ENCODE data around the gene NPIPB8. TPM values are rescaled to one million over a fixed set of nuclear protein-coding genes. Genes with fewer than 3 reads are reported as not detected.

Gene NPIPB8
- total and polyA plus RNA-seq, 2 of the 13 experiments (the other 11 are each of a cell fraction or from before 2014, with no cell fraction given) = 0.49 to 2.3 TPM

DNA sequence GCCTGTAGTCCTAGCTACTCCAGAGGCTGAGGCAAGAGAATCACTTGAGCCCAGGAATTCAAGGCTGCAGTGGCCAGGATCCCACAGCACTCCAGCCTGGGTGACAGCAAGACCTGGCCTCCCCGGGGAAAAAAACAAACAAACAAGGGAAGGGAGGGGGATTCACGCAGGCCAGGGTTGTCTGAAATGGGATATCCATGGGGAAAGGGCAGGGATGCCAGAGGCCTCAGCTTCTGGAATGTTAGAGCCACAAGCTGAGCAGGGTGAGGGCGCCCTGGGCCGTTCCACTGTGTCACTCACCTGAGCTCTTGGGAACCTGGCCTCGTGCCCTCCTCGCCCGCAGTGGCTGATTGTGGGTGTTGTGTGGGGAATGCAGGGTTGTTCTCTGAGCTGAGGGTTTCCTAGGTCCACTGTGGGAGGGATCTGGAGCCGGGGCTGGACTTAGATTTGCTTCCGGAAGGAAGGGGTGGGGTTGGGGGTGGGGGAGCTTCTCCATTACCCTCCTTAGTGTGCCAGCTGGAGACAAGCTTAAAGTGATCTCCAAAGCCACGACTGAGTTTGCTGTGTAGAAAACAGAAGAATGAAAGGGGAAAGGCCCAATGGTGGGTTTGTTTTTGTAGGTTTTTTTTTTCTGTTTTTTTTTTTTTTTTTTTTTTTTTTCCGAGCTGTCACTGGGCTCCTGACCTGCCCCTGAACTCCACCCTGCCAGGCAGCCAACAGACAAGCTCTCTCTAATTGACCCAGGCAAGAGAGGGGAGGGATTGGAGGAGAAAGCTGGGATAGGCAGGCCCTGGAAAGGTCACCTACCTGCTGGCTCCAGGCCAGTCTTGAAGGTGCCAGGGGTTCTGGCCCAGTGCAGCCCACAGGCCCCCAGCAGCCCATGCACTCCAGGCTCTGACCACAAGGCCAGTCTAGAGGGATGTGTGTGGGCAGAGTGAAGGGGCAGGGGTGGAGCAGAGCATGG lies 28.0 kb upstream of the NPIPB8 start, which contains the start of gene SULT1A1 (continued):
- peak; percentile 12 for TF ChIP-seq YY1 (IDR thresholded peaks at IDR 0.05; ENCODE audit: insufficient read depth, insufficient replicate concordance, low read depth, low read length)
- TF ChIP-seq NR1H2 (CRISPR knock-in tag; IDR thresholded peaks at IDR 0.05; ENCODE audit: borderline replicate concordance, low read depth) = peak; percentile 73; the same call in 1 of the 2 replicates
- TF ChIP-seq ZNF30 (CRISPR knock-in tag; IDR thresholded peaks at IDR 0.05) = no peak
- no peak for TF ChIP-seq ZNF563 (CRISPR knock-in tag; IDR thresholded peaks at IDR 0.05)
- TF ChIP-seq NR2F2 (IDR thresholded peaks at IDR 0.05; ENCODE audit: borderline replicate concordance, low read depth) = peak; percentile 14; the same call in 1 of the 2 replicates
- TF ChIP-seq ZNF891 (CRISPR knock-in tag; IDR thresholded peaks at IDR 0.05) = peak; percentile 71
- TF ChIP-seq, protein P1, sequence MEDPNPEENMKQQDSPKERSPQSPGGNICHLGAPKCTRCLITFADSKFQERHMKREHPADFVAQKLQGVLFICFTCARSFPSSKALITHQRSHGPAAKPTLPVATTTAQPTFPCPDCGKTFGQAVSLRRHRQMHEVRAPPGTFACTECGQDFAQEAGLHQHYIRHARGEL (CRISPR knock-in tag; IDR thresholded peaks at IDR 0.05) = no peak
- TF ChIP-seq, protein P2, sequence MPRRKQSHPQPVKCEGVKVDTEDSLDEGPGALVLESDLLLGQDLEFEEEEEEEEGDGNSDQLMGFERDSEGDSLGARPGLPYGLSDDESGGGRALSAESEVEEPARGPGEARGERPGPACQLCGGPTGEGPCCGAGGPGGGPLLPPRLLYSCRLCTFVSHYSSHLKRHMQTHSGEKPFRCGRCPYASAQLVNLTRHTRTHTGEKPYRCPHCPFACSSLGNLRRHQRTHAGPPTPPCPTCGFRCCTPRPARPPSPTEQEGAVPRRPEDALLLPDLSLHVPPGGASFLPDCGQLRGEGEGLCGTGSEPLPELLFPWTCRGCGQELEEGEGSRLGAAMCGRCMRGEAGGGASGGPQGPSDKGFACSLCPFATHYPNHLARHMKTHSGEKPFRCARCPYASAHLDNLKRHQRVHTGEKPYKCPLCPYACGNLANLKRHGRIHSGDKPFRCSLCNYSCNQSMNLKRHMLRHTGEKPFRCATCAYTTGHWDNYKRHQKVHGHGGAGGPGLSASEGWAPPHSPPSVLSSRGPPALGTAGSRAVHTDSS (CRISPR knock-in tag; conservative IDR thresholded peaks at IDR 0.05) = peak; percentile 11; the same call in 1 of the 2 replicates
- peak; percentile 90; the same call in 1 of the 2 replicates for TF ChIP-seq ZNF337 (CRISPR knock-in tag; IDR thresholded peaks at IDR 0.05; ENCODE audit: borderline replicate concordance, low read depth)
- TF ChIP-seq, protein P3, sequence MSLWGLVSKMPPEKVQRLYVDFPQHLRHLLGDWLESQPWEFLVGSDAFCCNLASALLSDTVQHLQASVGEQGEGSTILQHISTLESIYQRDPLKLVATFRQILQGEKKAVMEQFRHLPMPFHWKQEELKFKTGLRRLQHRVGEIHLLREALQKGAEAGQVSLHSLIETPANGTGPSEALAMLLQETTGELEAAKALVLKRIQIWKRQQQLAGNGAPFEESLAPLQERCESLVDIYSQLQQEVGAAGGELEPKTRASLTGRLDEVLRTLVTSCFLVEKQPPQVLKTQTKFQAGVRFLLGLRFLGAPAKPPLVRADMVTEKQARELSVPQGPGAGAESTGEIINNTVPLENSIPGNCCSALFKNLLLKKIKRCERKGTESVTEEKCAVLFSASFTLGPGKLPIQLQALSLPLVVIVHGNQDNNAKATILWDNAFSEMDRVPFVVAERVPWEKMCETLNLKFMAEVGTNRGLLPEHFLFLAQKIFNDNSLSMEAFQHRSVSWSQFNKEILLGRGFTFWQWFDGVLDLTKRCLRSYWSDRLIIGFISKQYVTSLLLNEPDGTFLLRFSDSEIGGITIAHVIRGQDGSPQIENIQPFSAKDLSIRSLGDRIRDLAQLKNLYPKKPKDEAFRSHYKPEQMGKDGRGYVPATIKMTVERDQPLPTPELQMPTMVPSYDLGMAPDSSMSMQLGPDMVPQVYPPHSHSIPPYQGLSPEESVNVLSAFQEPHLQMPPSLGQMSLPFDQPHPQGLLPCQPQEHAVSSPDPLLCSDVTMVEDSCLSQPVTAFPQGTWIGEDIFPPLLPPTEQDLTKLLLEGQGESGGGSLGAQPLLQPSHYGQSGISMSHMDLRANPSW (CRISPR knock-in tag; IDR thresholded peaks at IDR 0.05; ENCODE audit: borderline replicate concordance) = no peak
- TF ChIP-seq HDAC6 (IDR thresholded peaks at IDR 0.05; ENCODE audit: low read depth, low read length) = no peak
- no peak; the same call in 1 of the 2 replicates for TF ChIP-seq NAIF1 (CRISPR knock-in tag; IDR thresholded peaks at IDR 0.05; ENCODE audit: borderline replicate concordance)
- TF ChIP-seq ZNF570 (CRISPR knock-in tag; IDR thresholded peaks at IDR 0.05; ENCODE audit: borderline replicate concordance) = no peak
- TF ChIP-seq, protein P4, sequence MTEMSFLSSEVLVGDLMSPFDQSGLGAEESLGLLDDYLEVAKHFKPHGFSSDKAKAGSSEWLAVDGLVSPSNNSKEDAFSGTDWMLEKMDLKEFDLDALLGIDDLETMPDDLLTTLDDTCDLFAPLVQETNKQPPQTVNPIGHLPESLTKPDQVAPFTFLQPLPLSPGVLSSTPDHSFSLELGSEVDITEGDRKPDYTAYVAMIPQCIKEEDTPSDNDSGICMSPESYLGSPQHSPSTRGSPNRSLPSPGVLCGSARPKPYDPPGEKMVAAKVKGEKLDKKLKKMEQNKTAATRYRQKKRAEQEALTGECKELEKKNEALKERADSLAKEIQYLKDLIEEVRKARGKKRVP (CRISPR knock-in tag; IDR thresholded peaks at IDR 0.05) = 0 out of 4 replicates have a peak, but pooled peaks of 1 of the 2 experiments have one; percentile 54
- no peak for TF ChIP-seq ZNF552 (CRISPR knock-in tag; IDR thresholded peaks at IDR 0.05; ENCODE audit: borderline replicate concordance)
- no peak for TF ChIP-seq ZNF720 (CRISPR knock-in tag; IDR thresholded peaks at IDR 0.05)
- TF ChIP-seq CENPX (CRISPR knock-in tag; IDR thresholded peaks at IDR 0.05) = no peak
- no peak for TF ChIP-seq ZNF138 (CRISPR knock-in tag; IDR thresholded peaks at IDR 0.05; ENCODE audit: low read depth)
- no peak for TF ChIP-seq RBM22 (optimal IDR thresholded peaks at IDR 0.05; ENCODE audit: low read length)
- TF ChIP-seq ZNF543 (CRISPR knock-in tag; IDR thresholded peaks at IDR 0.05) = peak; percentile 45; the same call in 1 of the 2 replicates
- TF ChIP-seq, protein P5, sequence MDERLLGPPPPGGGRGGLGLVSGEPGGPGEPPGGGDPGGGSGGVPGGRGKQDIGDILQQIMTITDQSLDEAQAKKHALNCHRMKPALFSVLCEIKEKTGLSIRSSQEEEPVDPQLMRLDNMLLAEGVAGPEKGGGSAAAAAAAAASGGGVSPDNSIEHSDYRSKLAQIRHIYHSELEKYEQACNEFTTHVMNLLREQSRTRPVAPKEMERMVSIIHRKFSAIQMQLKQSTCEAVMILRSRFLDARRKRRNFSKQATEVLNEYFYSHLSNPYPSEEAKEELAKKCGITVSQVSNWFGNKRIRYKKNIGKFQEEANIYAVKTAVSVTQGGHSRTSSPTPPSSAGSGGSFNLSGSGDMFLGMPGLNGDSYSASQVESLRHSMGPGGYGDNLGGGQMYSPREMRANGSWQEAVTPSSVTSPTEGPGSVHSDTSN (CRISPR knock-in tag; IDR thresholded peaks at IDR 0.05) = peak; percentile 72; the same call in 1 of the 2 replicates

All from HepG2 (cell line).